Ishikawa (cell line): ENCODE results near the gene SPATA1.

ENCODE experiments used
- CEBPB ChIP-seq: IDR thresholded peaks from 2 replicates; pipeline ENCODE4 v1.6.1; 2012
- CREB1 ChIP-seq: IDR thresholded peaks from 2 replicates; pipeline ENCODE4 v1.6.1; 2012; ENCODE audit warnings: low read depth
- EGR1 ChIP-seq: IDR thresholded peaks from 2 replicates; pipeline ENCODE4 v1.6.1; 2012
- EP300 ChIP-seq: IDR thresholded peaks from 2 replicates; pipeline ENCODE4 v1.6.1; 2012; ENCODE audit warnings: borderline replicate concordance
- FOXM1 ChIP-seq: IDR thresholded peaks from 2 replicates; pipeline ENCODE4 v1.6.1; 2012; ENCODE audit warnings: low read depth, borderline replicate concordance
- MAX ChIP-seq: IDR thresholded peaks from 2 replicates; pipeline ENCODE4 v1.6.1; 2012
- NFIC ChIP-seq: IDR thresholded peaks from 2 replicates; pipeline ENCODE4 v1.6.1; 2012
- RAD21 ChIP-seq: IDR thresholded peaks from 2 replicates; pipeline ENCODE4 v1.6.1; 2012; ENCODE audit warnings: low read depth
- REST ChIP-seq: IDR thresholded peaks from 2 replicates; pipeline ENCODE4 v1.6.1; 2012; ENCODE audit warnings: low read depth, mild to moderate bottlenecking
- TAF1 ChIP-seq: IDR thresholded peaks from 2 replicates; pipeline ENCODE4 v1.6.1; 2012; ENCODE audit warnings: low read depth, mild to moderate bottlenecking
- TCF12 ChIP-seq: IDR thresholded peaks from 2 replicates; pipeline ENCODE4 v1.6.1; 2012; ENCODE audit warnings: low read depth
- TEAD4 ChIP-seq: IDR thresholded peaks from 2 replicates; pipeline ENCODE4 v1.6.1; 2012
- USF1 ChIP-seq: IDR thresholded peaks from 2 replicates; pipeline ENCODE4 v1.6.1; 2012
- YY1 ChIP-seq: IDR thresholded peaks from 2 replicates; pipeline ENCODE4 v1.6.1; 2012; ENCODE audit warnings: low read depth
- ZBTB7A ChIP-seq: IDR thresholded peaks from 2 replicates; pipeline ENCODE4 v1.6.1; 2012; ENCODE audit warnings: low read depth

SPATA1 gene

GRCh38 chr1:84585803-84586202 is 79.6 kb downstream of the SPATA1 start:
- TF ChIP-seq RAD21, result no peak
- no peak for TF ChIP-seq YY1
- TF ChIP-seq NFIC, result no peak
- TF ChIP-seq CREB1, result no peak
- no peak for TF ChIP-seq MAX
- no peak for TF ChIP-seq FOXM1
- no peak for TF ChIP-seq USF1
- no peak for TF ChIP-seq TAF1
- no peak for TF ChIP-seq TCF12
- TF ChIP-seq REST, result no peak
- no peak for TF ChIP-seq TEAD4
- TF ChIP-seq EGR1, result no peak
- TF ChIP-seq EP300, result no peak
- no peak for TF ChIP-seq ZBTB7A
- TF ChIP-seq CEBPB, result no peak

- TF ChIP-seq TEAD4 (no peak), FOXM1 (no peak), TCF12 (no peak), RAD21 (no peak), REST (no peak), TAF1 (no peak), CREB1 (no peak), NFIC (no peak), USF1 (no peak), EGR1 (no peak), MAX (no peak), CEBPB (no peak), YY1 (no peak), ZBTB7A (no peak), EP300 (no peak)
Measured at GRCh38 chr1:84587099-84587498, 80.9 kb downstream of the SPATA1 start.

GRCh38 chr1:84597011-84597410 is 90.8 kb downstream of the SPATA1 start:
- TF ChIP-seq ZBTB7A (no peak), REST (no peak), USF1 (no peak), YY1 (no peak), TAF1 (no peak), FOXM1 (no peak), CREB1 (no peak), TEAD4 (no peak), NFIC (no peak), MAX (no peak), EP300 (no peak), RAD21 (no peak), CEBPB (no peak), TCF12 (no peak), EGR1 (no peak)

- no peak for TF ChIP-seq ZBTB7A
- TF ChIP-seq NFIC, result no peak
- TF ChIP-seq REST, result no peak
- TF ChIP-seq CEBPB, result no peak
- TF ChIP-seq FOXM1, result no peak
- TF ChIP-seq CREB1, result no peak
- TF ChIP-seq TAF1, result no peak
- no peak for TF ChIP-seq USF1
- TF ChIP-seq RAD21, result no peak
- no peak for TF ChIP-seq TCF12
- TF ChIP-seq TEAD4, result no peak
- TF ChIP-seq EGR1, result no peak
- TF ChIP-seq YY1, result no peak
- TF ChIP-seq EP300, result no peak
- TF ChIP-seq MAX, result no peak
Measured at GRCh38 chr1:84598418-84598817, 92.2 kb downstream of the SPATA1 start.
